Measurements from ENCODE around the gene DENND6B.

DNA sequence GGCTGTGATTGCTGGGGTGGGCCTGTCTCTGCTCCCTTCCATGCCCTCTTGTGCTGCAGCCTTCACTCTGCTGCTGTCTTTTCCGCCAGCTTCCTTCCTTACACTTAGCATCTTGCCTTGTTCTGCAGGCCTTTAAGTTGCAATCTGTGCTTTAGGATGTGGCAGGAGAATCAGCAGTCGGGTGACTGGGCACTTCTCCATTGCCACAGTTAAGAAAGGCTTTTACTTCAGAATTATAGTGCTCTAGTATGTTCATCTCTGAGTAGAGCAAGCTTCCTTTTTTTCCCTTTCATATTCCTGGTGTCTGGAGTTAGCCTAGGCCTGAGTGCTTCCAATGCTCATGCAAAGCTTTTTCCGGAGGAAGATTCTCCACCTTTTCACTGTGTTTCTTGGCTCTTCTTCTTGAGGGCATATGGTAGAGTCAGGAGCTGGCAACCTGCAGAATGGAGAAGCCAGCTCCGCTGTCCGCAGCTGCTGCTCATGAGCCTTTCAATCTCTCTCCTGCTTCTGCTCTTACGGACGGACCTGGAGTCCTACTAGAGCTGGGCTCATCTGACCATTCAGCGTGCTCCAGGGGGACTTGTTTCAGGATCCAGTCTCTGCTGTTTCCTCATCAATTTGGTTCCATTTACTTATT, 36.5 kb upstream of the DENND6B start:
- no peak for TF ChIP-seq POLR2A (IDR thresholded peaks at IDR 0.05)
- TF ChIP-seq POLR2AphosphoS5 (IDR thresholded peaks at IDR 0.05; ENCODE audit: insufficient read depth in 1 of 2, low read depth in 1 of 2), result no peak
- TF ChIP-seq CTCF (IDR thresholded peaks at IDR 0.05), result no peak

Measured in vagina (tissue), 2 donors.